HG02852 (cell line): ENCODE measurements around the gene SLC5A4.

Experiments
- ATAC-seq: cut with Tn5 transposase; IDR thresholded peaks from one replicate; pipeline ENCODE4 v1.9.1; 2021; ENCODE audit warnings: mild to moderate bottlenecking, moderate library complexity; ENCODE audit not compliant: unreplicated experiment

The SLC5A4 gene

GRCh38 chr22:32233091-32233490, 22.1 kb downstream of the SLC5A4 start:
- ATAC-seq: no peak

GRCh38 chr22:32232191-32232830, 22.8 kb downstream of the SLC5A4 start:
- ATAC-seq: no peak

- ATAC-seq: no peak
These were observed 28.6 kb downstream of the SLC5A4 start for GRCh38 chr22:32226326-32227104.

- ATAC-seq: no peak
These were observed 32.2 kb downstream of the SLC5A4 start for GRCh38 chr22:32222991-32223390.

- ATAC-seq: no peak
These were observed 36.1 kb downstream of the SLC5A4 start for GRCh38 chr22:32219026-32219425.

GRCh38 chr22:32218470-32218869, 36.7 kb downstream of the SLC5A4 start:
- ATAC-seq: no peak

- no peak for ATAC-seq
These were observed 37.7 kb downstream of the SLC5A4 start for GRCh38 chr22:32217465-32217864.

- ATAC-seq: no peak
These were observed 38.2 kb downstream of the SLC5A4 start for GRCh38 chr22:32216911-32217310.

GRCh38 chr22:32211011-32211410, 44.1 kb downstream of the SLC5A4 start:
- no peak for ATAC-seq

GRCh38 chr22:32208681-32209080, 46.5 kb downstream of the SLC5A4 start:
- no peak for ATAC-seq

GRCh38 chr22:32207971-32208480, 47.1 kb downstream of the SLC5A4 start:
- ATAC-seq: no peak

GRCh38 chr22:32206774-32207758, 48.1 kb downstream of the SLC5A4 start:
- ATAC-seq: no peak

GRCh38 chr22:32205974-32206773, 49.0 kb downstream of the SLC5A4 start:
- ATAC-seq: no peak

- no peak for ATAC-seq
These were observed 50.1 kb downstream of the SLC5A4 start, which contains the start of gene RFPL2 for GRCh38 chr22:32204856-32205722. RFPL2 (minus strand) TSS chr22:32205073; CDS start chr22:32202451, 2,622 bp downstream.

GRCh38 chr22:32204040-32204855, 50.9 kb downstream of the SLC5A4 start:
- ATAC-seq: no peak

- ATAC-seq: no peak
These were observed 51.7 kb downstream of the SLC5A4 start for GRCh38 chr22:32203181-32204039.

- no peak for ATAC-seq
These were observed 52.5 kb downstream of the SLC5A4 start for GRCh38 chr22:32202539-32203180.
